Astrocyte of the hippocampus (primary cell): ENCODE data around the gene SF3A1.
"Not testable (repeated sequence)": the region's sequence is repeated elsewhere in the genome, so short reads cannot be mapped to it uniquely, and the experiment has no call there.

Experiments used
- DNase-seq: peaks from one replicate; pipeline ENCODE4 v3.0.0; 2011; ENCODE audit warnings: low read depth, low spot score

The SF3A1 gene, protein sequence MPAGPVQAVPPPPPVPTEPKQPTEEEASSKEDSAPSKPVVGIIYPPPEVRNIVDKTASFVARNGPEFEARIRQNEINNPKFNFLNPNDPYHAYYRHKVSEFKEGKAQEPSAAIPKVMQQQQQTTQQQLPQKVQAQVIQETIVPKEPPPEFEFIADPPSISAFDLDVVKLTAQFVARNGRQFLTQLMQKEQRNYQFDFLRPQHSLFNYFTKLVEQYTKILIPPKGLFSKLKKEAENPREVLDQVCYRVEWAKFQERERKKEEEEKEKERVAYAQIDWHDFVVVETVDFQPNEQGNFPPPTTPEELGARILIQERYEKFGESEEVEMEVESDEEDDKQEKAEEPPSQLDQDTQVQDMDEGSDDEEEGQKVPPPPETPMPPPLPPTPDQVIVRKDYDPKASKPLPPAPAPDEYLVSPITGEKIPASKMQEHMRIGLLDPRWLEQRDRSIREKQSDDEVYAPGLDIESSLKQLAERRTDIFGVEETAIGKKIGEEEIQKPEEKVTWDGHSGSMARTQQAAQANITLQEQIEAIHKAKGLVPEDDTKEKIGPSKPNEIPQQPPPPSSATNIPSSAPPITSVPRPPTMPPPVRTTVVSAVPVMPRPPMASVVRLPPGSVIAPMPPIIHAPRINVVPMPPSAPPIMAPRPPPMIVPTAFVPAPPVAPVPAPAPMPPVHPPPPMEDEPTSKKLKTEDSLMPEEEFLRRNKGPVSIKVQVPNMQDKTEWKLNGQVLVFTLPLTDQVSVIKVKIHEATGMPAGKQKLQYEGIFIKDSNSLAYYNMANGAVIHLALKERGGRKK

DNA sequence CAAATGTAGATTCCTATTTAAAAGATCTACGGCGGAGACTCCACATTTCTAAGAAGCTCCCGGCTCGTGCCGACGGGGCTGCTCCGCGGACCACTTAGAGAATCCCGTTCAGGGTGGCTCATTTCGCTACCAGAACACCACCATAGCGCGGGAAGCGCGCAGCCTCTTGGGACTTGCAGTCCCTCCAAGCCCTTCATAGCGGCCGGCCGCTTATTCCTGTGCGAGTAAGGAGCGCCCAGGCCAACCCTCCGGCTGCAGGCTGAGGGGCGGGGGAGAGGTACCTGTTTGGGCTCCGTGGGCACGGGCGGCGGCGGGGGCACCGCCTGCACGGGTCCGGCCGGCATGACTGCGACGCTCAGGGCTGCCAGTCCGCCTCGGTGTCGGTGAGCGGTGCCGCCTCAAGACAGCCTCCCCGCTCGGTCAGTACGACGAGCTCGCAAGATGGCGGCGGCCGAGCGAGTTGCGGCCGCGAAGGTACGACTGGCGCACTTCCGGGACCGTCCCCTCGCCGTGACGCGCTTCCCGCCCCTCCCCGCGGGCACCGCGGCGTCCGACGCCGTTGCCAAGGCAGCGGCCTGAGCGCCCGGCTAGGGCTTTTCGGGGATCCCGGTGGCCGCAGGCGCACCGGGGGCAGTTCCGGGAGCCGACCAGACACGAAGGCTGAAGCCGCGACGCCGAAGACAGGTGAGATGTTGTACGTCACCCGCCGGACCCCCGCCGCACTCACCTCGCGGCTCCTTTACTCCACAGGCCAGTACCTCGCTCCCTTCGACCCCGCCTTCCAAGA is at the start of gene SF3A1, which contains the start of gene CCDC157:
TSS of gene SF3A1 (minus strand) at position 446 of the 787 bp plus-strand sequence. CDS start at position 344, 102 bp downstream.
TSS of gene CCDC157 (plus strand) at position 559 of the 787 bp plus-strand sequence. CDS start 8,994 bp downstream, outside the sequence.
- DNase-seq, result peak; percentile 98

- DNase-seq, result no peak
Measured at GRCh38 chr22:30406400-30406799, 49.7 kb upstream of the SF3A1 start.

- no peak for DNase-seq
Measured at GRCh38 chr22:30405731-30406130, 49.0 kb upstream of the SF3A1 start.

- DNase-seq, result no peak
Measured at GRCh38 chr22:30404307-30404706, 47.6 kb upstream of the SF3A1 start.

GRCh38 chr22:30402766-30403104 is 46.0 kb upstream of the SF3A1 start:
- not testable (repeated sequence) for DNase-seq

DNA sequence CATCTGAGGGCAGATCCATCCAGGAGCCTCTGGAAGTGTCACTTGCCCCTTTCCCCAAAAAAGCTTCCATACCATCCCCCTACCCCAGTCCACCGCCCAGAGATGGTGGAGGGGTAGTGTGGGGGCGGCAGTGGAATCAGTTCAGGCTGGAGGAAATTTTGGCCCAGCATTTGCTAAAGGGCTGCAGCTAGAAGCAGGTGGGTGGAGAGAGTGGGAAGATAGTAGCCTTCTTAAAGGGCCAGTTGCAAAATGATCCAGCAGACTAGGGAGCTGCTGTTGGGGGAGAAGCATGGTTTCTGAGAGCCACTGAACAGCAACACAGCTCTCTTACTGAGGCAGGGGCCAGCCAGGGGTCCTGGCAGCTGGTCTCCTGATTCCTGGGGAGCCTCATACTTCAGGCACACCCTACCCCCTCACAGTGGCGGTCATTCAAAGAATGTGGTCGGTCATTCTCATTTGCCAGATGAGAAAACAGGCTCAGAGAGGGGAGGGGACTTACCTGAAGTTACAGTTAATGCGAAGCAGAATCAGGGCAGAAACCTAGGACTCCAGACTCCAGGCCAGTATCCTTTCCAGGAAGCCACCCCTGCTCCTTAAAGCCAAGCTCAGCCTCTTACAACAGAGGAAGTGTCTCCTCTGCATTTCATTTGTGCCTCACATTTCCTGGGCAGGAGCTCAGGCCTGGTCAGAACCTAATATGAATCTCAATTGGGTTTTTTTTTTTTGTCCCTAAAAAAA is 45.5 kb upstream of the SF3A1 start:
- DNase-seq, result no peak

DNA sequence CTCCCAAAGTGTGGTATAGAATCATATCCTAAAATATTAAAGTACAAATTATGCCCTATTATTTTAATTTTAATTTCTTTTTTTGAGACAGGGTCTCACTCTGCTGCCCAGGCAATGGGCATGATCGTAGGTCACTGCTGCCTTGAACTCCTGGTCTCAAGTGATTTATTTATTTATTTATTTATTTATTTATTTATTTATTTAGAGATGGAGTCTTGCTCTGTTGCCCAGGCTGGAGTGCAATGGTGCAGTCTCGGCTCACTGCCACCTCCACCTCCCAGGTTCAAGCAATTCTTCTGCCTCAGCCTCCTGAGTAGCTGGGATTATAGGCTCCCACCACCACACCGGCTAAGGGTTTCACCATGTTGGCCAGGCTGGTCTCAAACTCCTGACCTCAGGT is 44.3 kb upstream of the SF3A1 start:
- not testable (repeated sequence) for DNase-seq

GRCh38 chr22:30400159-30400558 is 43.5 kb upstream of the SF3A1 start:
- no peak for DNase-seq

GRCh38 chr22:30399718-30400117 is 43.0 kb upstream of the SF3A1 start:
- DNase-seq, result no peak

DNA sequence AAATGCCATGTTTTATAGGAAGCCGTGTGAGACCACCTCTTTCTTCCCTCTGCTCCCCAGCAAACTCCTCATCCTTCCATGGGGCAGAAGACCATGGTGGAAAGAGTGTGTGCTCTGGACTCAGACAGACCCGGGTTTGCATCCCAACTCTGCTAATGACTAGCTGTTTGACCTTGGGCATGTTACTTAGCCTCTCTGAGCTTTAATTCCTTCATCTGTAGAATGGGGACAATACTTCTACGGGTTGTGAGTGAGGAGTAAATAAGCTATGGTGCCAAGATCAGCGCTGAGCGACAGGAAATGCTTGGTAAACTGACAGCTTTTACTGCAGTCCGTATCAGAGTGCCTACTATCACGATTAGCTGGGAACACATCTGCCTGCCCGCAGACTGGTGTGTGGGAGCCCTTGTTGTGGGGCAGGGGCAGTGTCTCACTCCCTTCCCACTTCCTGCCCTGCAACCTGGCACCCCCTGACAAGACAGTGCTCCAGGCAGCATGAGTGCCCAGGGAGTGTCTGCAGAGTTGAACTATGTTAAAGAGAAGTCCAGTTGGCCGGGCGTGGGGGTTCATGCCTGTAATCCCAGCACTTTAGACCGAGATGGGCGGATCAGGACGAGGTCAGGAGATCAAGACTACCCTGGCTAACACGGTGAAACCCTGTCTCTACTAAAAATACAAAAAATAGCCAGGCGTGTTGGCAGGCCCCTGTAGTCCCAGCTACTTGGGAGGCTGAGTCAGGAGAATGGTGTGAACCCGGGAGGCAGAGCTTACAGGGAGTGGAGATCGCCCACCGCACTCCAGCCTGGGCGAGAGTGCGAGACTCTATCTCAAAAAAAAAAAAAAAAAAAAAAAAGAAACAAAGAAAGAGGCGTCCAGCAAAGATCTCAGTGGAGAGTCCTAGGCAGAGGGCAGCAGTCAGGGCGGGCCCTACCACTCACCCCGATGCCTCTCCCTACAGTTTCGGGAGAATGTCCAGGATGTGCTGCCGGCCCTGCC is 42.3 kb upstream of the SF3A1 start:
- DNase-seq, result no peak

GRCh38 chr22:30397656-30398635 is 41.3 kb upstream of the SF3A1 start:
- no peak for DNase-seq

DNA sequence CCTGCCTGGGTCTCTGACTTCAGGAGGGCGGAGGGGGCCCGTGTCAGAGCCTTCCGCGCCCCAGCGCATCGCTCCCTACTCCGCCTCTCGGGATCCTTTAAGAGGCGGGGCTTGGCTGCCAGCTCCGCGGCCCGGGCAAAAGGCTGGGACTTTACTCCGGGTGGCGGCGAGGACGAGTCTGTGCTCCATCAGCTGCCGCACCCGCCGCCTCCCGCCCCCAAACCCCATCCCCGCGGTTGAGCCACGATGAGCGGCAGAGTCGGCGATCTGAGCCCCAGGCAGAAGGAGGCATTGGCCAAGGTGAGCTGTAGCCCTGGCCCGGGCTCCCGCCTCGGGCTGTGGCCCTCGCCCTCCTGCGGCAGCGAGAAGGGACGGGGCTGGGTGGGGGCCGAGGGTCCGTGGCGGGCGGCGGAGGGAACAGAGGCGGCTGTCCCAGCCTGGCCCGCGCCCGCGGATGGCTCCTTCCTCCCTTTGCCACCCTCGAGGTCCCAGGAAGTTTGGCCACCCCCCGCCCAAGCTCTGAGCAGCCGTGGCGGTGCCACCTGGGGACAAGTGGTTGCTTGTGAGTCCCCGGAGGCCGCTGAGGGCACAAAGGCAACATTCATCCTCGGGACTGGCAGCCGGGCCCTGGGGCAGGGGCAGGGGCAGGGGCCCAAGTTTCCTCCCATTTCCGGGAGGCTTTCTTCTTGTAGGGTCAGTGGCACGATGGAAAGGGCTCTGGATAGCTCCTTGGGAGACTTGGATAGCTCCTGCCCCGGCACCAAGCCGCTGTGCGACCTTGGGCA is 40.4 kb upstream of the SF3A1 start, which contains the start of gene SEC14L2:
TSS of gene SEC14L2 (plus strand) at position 148 of the 785 bp plus-strand sequence. CDS start at position 247, 99 bp downstream.
- DNase-seq, result peak; percentile 80

- DNase-seq, result no peak
Measured at GRCh38 chr22:30393885-30394284, 37.2 kb upstream of the SF3A1 start.

DNA sequence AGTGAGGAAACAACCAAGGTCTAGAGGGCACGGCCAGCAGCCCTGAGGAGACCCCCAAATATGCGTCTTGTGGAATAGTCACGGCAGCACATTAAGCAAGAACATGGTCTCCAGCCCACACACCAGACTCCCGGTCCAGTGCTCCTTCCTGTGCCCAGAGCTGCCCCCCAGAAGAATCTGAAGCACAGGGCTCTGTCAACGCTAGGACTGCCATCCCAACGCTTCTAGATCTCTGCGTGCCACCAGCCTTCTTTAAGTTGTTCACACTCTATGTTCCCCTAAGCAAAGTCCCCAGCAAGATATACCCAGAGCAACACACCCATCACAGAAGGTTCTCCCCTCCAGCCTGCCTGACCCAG is 36.6 kb upstream of the SF3A1 start:
- DNase-seq, result no peak

- no peak for DNase-seq
Measured at GRCh38 chr22:30392661-30393321, 36.1 kb upstream of the SF3A1 start.

GRCh38 chr22:30390974-30391691 is 34.4 kb upstream of the SF3A1 start:
- DNase-seq, result peak; percentile 87
